Measurements from ENCODE around the gene CCDC86.

The CCDC86 gene

GRCh38 chr11:60895687-60896086, 53.8 kb downstream of the CCDC86 start:
- DNase-seq (ENCODE audit: low read depth in 1 of 2, low spot score in 1 of 2), result no peak
- TF ChIP-seq GABPA (IDR thresholded peaks at IDR 0.05; ENCODE audit: low read depth), result no peak
- no peak; the same call in 1 of the 2 replicates for TF ChIP-seq SPI1 (IDR thresholded peaks at IDR 0.05; ENCODE audit: borderline replicate concordance, low read depth)
- no peak for TF ChIP-seq POLR2AphosphoS5 (IDR thresholded peaks at IDR 0.05; ENCODE audit: low read depth)
- TF ChIP-seq, protein P1, sequence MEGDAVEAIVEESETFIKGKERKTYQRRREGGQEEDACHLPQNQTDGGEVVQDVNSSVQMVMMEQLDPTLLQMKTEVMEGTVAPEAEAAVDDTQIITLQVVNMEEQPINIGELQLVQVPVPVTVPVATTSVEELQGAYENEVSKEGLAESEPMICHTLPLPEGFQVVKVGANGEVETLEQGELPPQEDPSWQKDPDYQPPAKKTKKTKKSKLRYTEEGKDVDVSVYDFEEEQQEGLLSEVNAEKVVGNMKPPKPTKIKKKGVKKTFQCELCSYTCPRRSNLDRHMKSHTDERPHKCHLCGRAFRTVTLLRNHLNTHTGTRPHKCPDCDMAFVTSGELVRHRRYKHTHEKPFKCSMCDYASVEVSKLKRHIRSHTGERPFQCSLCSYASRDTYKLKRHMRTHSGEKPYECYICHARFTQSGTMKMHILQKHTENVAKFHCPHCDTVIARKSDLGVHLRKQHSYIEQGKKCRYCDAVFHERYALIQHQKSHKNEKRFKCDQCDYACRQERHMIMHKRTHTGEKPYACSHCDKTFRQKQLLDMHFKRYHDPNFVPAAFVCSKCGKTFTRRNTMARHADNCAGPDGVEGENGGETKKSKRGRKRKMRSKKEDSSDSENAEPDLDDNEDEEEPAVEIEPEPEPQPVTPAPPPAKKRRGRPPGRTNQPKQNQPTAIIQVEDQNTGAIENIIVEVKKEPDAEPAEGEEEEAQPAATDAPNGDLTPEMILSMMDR (IDR thresholded peaks at IDR 0.05; ENCODE audit: insufficient read depth, low read length), result no peak
- TF ChIP-seq REST (IDR thresholded peaks at IDR 0.05; ENCODE audit: insufficient replicate concordance, low read depth), result no peak

GRCh38 chr11:60897496-60897895, 55.6 kb downstream of the CCDC86 start:
- Histone ChIP-seq H3K27ac (replicated peaks) (no peak overlapping the region), H3K4me3 (replicated peaks; ENCODE audit: insufficient read depth, low read length) (no peak overlapping the region), H3K27me3 (ENCODE audit: insufficient read depth, poor library complexity, severe bottlenecking) (no peaks in the 10 kb centered on the region)
- DNase-seq (ENCODE audit: low read depth in 1 of 2, low spot score in 1 of 2), result no peak
- TF ChIP-seq POLR2AphosphoS5 (IDR thresholded peaks at IDR 0.05; ENCODE audit: low read depth) (no peak), REST (IDR thresholded peaks at IDR 0.05; ENCODE audit: insufficient replicate concordance, low read depth) (no peak)
- TF ChIP-seq, protein P1 (IDR thresholded peaks at IDR 0.05; ENCODE audit: insufficient read depth, low read length), result no peak

More at GRCh38 chr11:60895687-60896086, 53.8 kb downstream of the CCDC86 start:
- H3K4me3 ChIP-seq (replicated peaks; ENCODE audit: insufficient read depth, low read length), result no peak overlapping the region
- H3K27me3 ChIP-seq (ENCODE audit: insufficient read depth, poor library complexity, severe bottlenecking), result no peaks in the 10 kb centered on the region
- H3K27ac ChIP-seq (replicated peaks), result no peak overlapping the region

DNA sequence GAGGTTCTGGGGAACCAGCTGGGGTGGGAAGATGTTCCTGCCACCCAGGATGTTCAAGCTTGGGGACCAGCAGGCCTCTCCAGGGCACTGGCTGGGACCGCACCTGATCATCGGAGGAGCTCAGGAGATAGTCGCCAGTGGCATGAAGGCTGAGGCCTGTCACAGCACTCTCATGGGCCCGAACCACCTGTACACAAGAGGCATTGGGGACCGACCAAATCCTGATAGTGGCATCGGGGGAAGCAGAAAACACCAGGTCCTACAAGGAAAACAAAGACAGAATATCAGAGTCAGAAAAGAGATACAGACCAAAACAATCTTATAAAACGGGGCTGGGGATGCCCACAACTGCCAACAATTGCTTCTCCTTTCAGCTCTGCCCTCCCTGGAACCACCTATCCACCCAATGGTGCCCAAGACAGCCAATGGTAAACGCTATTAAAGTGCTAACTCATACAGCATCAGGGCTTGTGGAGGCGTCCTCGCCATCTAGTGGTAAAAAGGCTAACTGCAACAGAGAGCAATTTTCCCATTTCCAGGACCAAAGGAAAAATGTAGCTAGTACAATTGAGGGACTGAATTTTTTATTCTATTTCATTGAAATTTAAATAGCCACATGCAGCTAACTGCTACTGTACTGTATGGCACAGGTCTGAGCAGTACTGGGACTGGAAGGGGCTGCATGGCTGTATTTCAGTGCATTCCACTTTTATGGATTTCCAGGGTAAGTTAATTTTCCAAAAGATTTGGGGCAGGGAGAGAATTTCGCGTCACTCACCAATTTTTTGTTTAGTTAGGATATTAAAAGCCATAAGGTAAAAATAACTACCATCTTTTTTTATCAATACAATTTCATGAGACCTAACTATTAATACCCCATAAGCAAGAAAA, 57.4 kb downstream of the CCDC86 start:
- no peak for TF ChIP-seq POLR2AphosphoS5 (IDR thresholded peaks at IDR 0.05; ENCODE audit: low read depth)
- TF ChIP-seq, protein P1 (IDR thresholded peaks at IDR 0.05; ENCODE audit: insufficient read depth, low read length), result peak; percentile 99
- H3K4me3 ChIP-seq (replicated peaks; ENCODE audit: insufficient read depth, low read length), result no peak overlapping the region
- no peaks in the 10 kb centered on the region for H3K27me3 ChIP-seq (ENCODE audit: insufficient read depth, poor library complexity, severe bottlenecking)
- peak in 1 of 2 experiments; percentile 38 for DNase-seq (ENCODE audit: low read depth in 1 of 2, low spot score in 1 of 2)
- H3K27ac ChIP-seq (replicated peaks), result no peak overlapping the region

Data from HL-60 (cell line).